Testis (tissue), 2 donors: Measurements from ENCODE around the gene MIER3.

Source experiments
- POLR2A ChIP-seq: fragments of 450-650 bp; IDR thresholded peaks from one replicate; pipeline ENCODE4 v1.6.1; 2017; ENCODE audit warnings: antibody characterized with exemption, mild to moderate bottlenecking, moderate library complexity
- TF ChIP-seq, protein P1 (sequence below), 3 experiments: fragments of 450-650 bp in 2 of 3; fragments of 200-600 bp in 1 of 3; sonication (generic) in 1 of 3; IDR thresholded peaks; one replicate each; pipeline ENCODE4 v1.5.1; 2016 to 2019; ENCODE audit warnings: antibody characterized with exemption in 3 of 3, mild to moderate bottlenecking in 2 of 3, moderate library complexity in 1 of 3

- TF ChIP-seq, protein P1, sequence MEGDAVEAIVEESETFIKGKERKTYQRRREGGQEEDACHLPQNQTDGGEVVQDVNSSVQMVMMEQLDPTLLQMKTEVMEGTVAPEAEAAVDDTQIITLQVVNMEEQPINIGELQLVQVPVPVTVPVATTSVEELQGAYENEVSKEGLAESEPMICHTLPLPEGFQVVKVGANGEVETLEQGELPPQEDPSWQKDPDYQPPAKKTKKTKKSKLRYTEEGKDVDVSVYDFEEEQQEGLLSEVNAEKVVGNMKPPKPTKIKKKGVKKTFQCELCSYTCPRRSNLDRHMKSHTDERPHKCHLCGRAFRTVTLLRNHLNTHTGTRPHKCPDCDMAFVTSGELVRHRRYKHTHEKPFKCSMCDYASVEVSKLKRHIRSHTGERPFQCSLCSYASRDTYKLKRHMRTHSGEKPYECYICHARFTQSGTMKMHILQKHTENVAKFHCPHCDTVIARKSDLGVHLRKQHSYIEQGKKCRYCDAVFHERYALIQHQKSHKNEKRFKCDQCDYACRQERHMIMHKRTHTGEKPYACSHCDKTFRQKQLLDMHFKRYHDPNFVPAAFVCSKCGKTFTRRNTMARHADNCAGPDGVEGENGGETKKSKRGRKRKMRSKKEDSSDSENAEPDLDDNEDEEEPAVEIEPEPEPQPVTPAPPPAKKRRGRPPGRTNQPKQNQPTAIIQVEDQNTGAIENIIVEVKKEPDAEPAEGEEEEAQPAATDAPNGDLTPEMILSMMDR (IDR thresholded peaks at IDR 0.05) = no peak
- no peak for TF ChIP-seq POLR2A
These were observed 4.9 kb downstream of the MIER3 start for GRCh38 chr5:56947052-56947451.
